GM19193 (cell line): Measurements from ENCODE around the gene RHBDD3.

Experiments
- POLR2A ChIP-seq: IDR thresholded peaks from 4 replicates; pipeline ENCODE4 v1.6.1; 2011; ENCODE audit not compliant: insufficient read depth, insufficient read length; ENCODE audit errors: extremely low read depth

Gene RHBDD3

DNA sequence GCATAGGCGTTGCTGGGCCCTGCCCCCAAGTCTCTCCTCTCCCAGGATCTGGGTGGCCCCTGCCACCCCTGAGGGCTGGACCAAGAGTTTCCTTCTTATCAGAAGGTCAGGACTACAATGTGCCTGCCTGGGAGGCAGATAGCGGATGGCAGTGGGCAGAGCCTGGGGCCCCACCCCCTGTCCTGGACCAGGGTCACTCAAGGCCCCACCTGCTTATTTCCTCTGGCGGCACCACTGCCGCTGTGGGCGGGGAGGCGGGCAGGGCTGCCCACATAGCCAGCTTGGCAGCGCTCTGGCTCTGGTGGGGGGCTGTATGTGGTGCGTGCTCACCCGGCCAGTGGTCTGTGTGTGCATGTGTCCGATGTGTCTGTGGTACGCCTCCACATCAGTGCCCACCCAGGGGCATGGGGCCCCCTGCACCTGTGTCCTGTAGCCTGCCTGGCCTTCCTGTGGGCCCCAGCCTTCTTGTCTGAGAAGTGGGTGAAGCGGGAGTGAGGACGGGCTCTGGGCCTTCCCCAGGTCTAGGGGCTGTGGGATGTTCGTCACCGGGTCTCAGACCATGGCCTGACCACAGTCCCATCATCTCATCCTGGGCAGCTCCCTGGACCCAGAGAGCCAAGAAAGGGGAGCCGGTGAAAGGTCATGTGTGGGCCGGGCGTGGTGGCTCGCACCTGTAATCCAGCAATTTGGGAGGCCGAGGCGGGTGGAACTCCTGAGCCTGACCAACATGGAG, 41.7 kb upstream of the RHBDD3 start:
- TF ChIP-seq POLR2A, result no peak

DNA sequence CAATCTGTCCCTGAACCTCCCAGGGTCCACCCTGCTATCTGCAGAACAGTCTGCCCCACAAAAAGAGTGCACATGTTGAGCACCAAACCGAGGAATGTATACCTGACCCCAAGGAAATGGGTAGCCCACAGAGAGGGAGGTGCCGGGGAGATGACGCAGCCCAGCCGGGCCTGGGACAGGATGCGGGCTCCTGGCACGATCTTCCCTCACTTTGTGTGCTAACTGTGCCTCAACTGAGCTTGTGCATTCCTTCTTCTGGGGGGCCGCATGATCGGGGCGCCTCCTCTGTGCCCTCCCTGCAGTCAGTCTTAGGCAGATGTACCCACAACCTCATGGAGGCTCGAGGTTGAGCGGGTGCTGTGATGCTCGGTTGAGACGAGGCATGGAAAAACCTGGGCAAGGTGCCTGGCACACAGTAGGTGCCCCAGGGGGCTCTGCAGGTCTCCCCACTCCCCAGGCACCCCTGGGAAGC, 41.0 kb upstream of the RHBDD3 start:
- TF ChIP-seq POLR2A, result no peak

DNA sequence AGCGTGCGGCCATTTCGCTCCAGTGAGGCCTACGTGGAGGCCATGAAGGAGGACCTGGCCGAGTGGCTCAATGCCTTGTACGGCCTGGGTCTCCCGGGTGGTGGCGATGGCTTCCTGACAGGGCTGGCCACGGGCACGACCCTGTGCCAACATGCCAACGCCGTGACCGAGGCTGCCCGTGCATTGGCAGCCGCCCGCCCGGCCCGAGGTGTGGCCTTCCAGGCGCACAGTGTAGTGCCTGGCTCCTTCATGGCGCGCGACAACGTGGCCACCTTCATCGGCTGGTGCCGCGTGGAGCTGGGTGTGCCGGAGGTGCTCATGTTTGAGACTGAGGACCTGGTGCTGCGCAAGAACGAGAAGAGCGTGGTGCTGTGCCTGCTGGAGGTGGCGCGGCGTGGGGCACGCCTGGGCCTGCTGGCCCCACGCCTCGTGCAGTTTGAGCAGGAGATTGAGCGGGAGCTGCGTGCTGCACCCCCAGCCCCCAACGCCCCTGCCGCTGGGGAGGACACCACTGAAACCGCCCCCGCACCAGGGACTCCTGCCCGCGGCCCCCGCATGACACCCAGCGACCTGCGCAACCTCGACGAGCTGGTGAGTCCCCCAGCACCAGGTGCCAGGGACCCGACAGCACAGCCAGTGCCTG, 40.5 kb upstream of the RHBDD3 start:
- no peak for TF ChIP-seq POLR2A

DNA sequence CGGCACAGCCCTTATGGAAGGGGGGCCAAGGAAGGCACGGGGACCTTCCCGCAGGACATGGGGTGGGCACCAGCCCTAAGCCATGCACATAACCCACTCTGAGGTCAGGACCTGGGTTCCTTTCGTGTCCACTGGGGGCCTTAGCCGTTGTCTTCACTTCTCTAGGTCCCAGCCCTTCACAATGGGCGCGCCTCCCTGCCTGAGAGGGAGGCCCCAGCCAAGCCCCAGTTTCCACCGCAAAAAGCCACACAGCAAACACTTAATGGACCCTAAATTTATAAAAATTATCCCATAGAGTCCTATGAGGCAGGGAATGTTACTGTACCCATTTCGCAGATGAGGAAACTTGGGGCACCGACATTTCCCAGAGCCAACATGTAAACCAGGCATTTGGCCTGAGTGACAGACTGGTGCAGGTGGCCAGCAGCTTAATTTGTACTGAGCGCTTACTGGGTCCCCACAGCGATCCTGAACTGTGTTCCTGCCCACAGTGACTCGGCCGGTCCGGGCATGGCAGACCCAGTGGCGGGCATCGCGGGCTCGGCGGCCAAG, 39.9 kb upstream of the RHBDD3 start:
- TF ChIP-seq POLR2A, result no peak

DNA sequence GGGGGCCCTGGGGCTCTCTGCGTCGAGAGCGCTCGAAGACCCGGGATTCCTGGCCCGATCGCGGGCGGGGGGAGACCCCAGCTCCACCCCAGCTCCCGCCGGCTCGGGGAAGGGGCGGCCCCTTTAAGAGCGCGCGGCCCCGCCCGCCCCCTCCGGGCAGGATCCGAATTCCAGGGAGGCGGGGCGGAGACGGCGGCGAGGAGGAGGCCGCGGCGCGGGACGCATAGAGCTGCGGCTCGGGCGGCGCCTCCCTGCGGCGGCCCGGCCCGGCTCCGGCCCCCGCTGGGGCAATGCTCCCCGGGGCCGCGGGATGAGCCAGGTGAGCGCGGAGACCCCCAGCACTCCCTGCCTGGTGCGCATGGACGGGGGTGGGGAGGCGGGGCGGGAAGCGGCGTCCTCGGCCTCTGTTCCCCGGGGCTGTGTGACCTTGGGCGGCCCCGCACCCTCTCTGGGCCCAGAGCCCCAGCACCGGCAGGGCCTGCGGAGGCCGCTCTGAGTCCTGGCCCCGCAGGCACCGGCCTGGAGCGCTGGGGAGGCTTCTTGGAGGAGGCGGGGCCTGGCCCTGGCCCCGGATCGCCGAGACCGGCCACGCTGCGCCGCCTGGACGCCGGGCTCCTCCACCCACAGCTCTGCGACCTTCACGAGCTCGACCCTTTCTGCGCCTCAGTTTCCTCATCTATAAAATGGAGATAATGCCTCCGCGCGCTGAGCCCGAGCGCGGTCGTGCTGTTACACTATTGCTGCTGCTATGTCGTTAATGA, 39.2 kb upstream of the RHBDD3 start:
- TF ChIP-seq POLR2A, result no peak

DNA sequence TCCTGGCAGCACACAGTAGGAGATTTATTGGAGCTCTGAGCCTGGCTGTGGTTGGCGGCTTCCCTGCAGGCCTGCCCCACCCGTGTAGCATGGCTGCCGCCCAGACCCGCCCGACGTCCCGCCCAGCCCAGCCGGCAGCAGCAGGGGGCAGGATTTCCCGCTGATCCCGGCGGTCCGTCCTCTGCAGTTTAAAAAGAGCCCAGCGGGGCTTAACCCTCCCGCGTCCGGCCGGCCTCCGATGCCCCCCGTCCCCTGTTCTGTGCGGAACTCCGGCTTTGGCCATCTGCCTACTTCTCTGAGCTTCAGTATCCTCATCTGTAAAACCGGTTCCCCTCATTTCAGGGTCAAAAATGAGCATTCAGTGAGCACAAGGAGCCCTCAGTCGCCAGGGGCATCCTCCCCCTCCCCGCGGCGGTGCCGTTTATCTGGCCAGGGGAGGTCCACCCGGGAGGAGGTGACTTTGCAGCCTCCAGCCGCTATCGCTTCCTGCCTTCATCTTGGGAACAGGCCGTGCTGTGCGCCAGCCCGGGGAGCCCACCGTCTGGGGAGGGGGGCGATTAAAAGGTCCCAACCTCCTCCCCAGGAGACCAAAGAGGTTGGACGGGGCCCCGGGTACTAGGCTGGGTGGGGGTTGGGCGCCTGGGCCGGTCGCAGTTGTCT, 38.5 kb upstream of the RHBDD3 start, which contains the start of gene GAS2L1:
GAS2L1 (plus strand) TSS at position 476 of the 660 bp plus-strand sequence. CDS start 1,456 bp downstream, outside the sequence.
- TF ChIP-seq POLR2A, result no peak

DNA sequence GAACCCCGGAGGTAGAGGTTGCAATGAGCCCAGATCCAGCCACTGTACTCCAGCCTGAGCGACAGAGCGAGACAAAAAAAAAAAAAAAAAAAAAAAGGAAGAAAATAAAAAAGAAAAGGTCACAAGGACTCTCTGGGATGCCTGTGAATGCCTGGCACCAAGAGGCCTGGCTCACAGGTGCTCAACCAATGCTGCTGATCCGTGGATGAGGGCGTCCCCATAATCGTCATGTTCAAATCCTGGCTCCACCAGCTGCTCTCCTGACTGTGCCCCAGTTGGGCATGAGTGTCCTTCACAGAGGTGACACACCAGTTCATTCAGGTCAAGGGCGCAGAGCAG, 38.0 kb upstream of the RHBDD3 start:
- TF ChIP-seq POLR2A, result no peak

DNA sequence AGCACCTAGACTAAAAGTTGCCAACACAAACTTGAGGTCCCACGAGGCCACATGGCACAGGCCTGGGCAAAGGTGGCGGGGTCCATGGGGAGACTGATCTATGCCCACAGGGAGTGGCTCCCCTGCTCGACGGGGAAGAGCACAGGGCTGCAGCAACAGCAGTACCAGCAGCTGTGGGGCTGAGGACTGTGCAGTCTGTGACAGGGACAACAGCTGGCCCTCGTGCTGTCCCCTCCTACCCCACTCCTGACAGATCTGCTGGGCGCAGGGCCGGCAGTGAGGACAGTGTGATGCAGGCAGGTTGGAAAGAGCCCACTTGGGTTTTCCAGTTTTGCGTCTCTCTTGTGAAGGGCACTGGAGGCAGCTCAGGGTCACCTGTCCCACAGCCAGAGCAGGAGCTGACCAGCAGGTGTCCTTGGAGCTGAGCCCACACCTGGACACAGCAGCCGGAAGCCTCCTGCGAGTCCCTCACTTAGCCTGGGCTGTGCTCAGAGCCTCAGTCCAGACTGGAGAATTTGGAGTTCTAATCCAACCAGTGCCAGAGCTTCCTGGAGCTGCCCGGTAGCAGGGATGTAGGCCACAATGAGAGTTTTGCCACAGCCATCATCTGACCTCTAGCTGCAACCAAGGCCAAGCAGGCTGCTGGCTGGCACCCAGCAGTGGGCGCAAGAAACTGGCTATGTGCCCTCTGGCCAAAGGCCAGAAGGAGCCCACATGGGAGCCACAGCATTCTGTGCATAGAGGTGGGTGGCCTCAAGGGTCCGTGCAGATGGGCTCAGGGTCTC, 35.1 kb upstream of the RHBDD3 start:
- no peak for TF ChIP-seq POLR2A

DNA sequence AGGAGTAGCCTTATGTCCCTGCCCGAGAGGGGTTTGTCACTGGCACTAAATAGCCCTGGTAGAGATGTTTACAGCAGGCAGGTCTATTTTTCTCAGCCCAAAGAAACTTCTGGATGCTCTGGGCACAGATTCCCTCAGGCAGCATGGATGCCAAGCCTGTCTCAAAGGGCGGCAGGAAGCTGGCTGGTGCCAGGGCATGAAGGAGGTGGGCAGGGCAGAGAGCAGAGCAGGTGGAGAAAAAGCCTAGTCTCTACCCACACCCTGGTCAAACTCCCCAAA, 34.6 kb upstream of the RHBDD3 start:
- no peak for TF ChIP-seq POLR2A

DNA sequence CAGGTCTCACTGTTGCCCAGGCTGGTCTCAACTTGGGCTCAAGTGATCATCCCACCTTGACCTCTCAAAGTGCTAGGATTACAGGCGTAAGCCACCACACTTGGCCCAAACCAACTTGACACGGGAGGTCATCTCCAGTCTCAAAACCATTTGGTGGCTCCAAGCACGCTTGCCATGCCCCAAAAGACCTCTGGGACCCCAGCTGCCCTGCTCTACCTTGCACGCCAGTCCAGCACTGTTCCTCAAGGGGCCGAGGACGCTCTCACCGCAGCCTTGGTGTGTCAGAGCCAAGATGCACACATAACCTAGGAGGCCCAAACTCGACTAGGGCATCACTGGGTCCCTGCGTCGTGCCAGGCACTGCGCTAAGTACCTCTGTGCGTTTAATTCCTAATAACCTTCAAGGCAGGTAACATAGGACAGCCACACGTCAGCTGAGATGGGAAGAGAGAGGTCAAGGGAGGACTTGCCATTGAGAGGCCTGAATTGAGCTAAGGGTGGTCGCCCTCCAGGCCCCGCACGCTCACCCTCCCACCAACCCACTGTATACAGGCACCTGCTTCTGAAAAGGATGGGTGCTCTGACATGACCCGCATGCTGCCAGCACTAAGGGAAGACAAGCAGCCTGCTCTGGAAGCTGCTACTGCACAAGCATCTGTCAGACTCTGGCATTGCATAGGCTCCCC, 34.1 kb upstream of the RHBDD3 start:
- TF ChIP-seq POLR2A, result no peak

DNA sequence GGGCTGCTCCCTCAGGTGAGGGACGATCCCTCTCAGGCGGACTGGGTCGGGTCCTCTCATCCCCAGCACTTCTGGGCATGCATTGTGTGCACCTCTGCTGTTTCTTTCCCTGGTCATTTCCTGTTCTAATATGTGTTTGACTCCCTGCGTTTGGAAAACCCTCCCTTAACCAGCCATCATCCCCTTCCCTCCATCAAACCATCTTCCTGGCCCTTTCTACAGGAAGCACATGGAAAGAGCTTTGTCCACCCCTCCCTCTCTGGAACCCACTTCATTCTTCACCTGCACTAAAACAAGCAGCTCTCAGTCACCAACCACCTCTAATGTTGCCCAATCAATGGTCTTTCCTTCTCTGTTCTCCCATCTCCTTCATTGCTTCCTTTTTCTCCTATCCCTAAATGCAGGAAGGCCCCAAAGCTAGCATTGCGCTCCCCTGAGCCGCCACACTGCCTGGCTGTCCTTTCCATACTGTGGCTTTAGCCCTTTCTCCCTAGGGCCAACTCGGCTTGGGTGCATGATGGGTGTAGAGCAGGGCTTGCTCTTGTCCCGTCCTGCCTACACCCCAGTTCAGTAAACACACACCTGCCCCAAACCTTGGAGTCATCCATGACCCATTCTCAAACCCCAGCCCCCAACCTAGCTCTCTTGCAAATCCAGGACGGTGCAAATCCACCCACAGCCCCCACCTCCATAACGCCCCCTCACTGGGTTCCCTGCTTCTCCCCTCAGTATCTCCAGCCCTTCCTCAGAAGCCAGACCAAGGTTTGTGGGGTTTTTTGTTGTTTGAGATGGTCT, 33.2 kb upstream of the RHBDD3 start:
- TF ChIP-seq POLR2A, result peak; percentile 22

DNA sequence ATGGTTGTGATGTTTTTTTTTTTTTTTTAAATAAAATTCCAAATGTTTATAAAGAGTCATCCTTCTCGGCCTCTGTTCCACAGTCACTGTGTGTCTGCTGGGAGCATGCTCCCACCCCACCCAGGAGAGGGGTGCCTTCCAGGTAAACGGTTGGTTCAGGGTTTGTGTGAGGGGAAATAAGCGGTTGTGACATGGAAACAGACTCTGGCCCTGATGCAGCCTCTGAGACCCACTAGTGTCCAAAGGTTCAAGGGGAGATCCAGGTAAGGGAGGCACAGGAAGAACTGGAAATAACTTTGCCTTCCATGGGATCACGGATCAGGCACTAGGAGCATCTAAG, 32.7 kb upstream of the RHBDD3 start:
- TF ChIP-seq POLR2A, result no peak
